Thyroid gland (tissue), 4 donors: ENCODE results near the gene SPACDR. TPM values are rescaled to one million over a fixed set of nuclear protein-coding genes. Genes with fewer than 3 reads are reported as not detected.

ENCODE experiments used
- DNase-seq, 2 donors: peaks; one replicate each; pipeline ENCODE4 v3.0.0-alpha.2; 2019
- H3K27ac ChIP-seq, 3 donors: fragments of 200-600 bp; sonication (generic); 1 replicate in 2 of 3; 2 replicates in 1 of 3; pipeline ENCODE4 v1.5.1; 2016 to 2019; ENCODE audit warnings: mild to moderate bottlenecking in 1 of 3, moderate library complexity in 1 of 3
- H3K27me3 ChIP-seq: fragments of 200-600 bp; sonication (generic); one replicate; pipeline ENCODE4 v1.5.1; 2019
- H3K36me3 ChIP-seq, 2 donors: fragments of 200-600 bp; sonication (generic); one replicate each; pipeline ENCODE4 v1.5.1; 2016 to 2019
- H3K4me1 ChIP-seq, 2 donors: fragments of 200-600 bp; sonication (generic); one replicate each; pipeline ENCODE4 v1.5.1; 2017 to 2019
- H3K4me3 ChIP-seq, 3 donors: fragments of 200-600 bp; sonication (generic); replicated peaks in 1 of 3; 1 replicate in 2 of 3; 2 replicates in 1 of 3; pipeline ENCODE4 v1.5.1; 2016; ENCODE audit warnings: mild to moderate bottlenecking in 1 of 3
- H3K9me3 ChIP-seq: fragments of 200-600 bp; sonication (generic); one replicate; pipeline ENCODE4 v1.5.1; 2017
- CTCF ChIP-seq, 6 experiments: fragments of 200-600 bp in 3 of 6; fragments of 450-650 bp in 3 of 6; sonication (generic) in 3 of 6; IDR thresholded peaks; one replicate each; pipeline ENCODE4 v1.5.1; 2016 to 2019; ENCODE audit warnings: antibody characterized with exemption in 6 of 6, mild to moderate bottlenecking in 2 of 6, inconsistent platforms in 1 of 6, moderate library complexity in 1 of 6
- POLR2A ChIP-seq, 2 donors: fragments of 450-650 bp; IDR thresholded peaks; one replicate each; pipeline ENCODE4 v1.6.1; 2017; ENCODE audit warnings: antibody characterized with exemption in 2 of 2, mild to moderate bottlenecking in 2 of 2, moderate library complexity in 1 of 2
- WGBS, 2 donors: methylation state at CpG; one replicate each; pipeline ENCODE4 v1.1.5; 2017; 5-methylcytosine and 5-hydroxymethylcytosine counted together
- intact Hi-C: fragments of 100-400 bp; cut with DNase I; formaldehyde crosslinking; loops from one replicate; pipeline ENCODE4 v1.15.1; 2023
- total RNA-seq, 4 donors: library from RNA; depleted of rRNA; stranded (reverse); fragments of >200 nt; gene quantifications; one replicate each; pipeline ENCODE4 v1.2.3, GENCODE V29; 2016

SPACDR gene
- total RNA-seq, 4 donors from 2014 or later, result 2.0 TPM; not detected in 3

- Histone ChIP-seq H3K36me3 (peaks cover 5% of the 10 kb centered on the region in 2 donors), H3K4me1 (peaks cover 25 to 46% of the 10 kb centered on the region in 2 donors), H3K27ac (peak overlapping the region in 2 of 3 donors; percentile 58 to 67), H3K27me3 (no peaks in the 10 kb centered on the region), H3K4me3 (no peak overlapping the region), H3K9me3 (no peaks in the 10 kb centered on the region)
- peak; percentile 91 for DNase-seq
- no peak for TF ChIP-seq POLR2A (IDR thresholded peaks at IDR 0.05)
- TF ChIP-seq CTCF (IDR thresholded peaks at IDR 0.05), result peak; percentile 86 to 96 (median 94)
- 23 to 27% methylated on average over 9 to 11 of the region's 13 CpGs for WGBS, 2 donors
- intact Hi-C loops, result loop anchor here (10.0 kb wide), 2 partner anchors 215 to 255 kb away; partner anchors contain the start of gene EPO
These were observed 5.4 kb upstream of the SPACDR start for GRCh38 chr7:100469227-100470044.

- peak overlapping the region in 1 of 3 donors; percentile 7 for H3K27ac ChIP-seq
- TF ChIP-seq CTCF (IDR thresholded peaks at IDR 0.05) (no peak), POLR2A (IDR thresholded peaks at IDR 0.05) (no peak)
- no peaks in the 10 kb centered on the region for H3K9me3 ChIP-seq
- no peaks in the 10 kb centered on the region for H3K27me3 ChIP-seq
- peak; percentile 51 to 78 for DNase-seq
- 59 to 64% methylated on average over 13 to 15 of the region's 22 CpGs for WGBS, 2 donors
- intact Hi-C loops, result loop anchor here (2.0 to 10.0 kb wide), 3 partner anchors 93 to 257 kb away; partner anchors contain the start of gene EPO
- no peak overlapping the region for H3K4me3 ChIP-seq
- peaks cover 18 to 39% of the 10 kb centered on the region in 2 donors for H3K4me1 ChIP-seq
- peaks cover 0 to 5% of the 10 kb centered on the region in 2 donors for H3K36me3 ChIP-seq
These were observed 3.7 kb upstream of the SPACDR start for GRCh38 chr7:100467638-100468373.

GRCh38 chr7:100466653-100467605 lies 2.9 kb upstream of the SPACDR start:
- peaks cover 18 to 32% of the 10 kb centered on the region in 2 donors for H3K4me1 ChIP-seq

More at GRCh38 chr7:100466653-100467605, 2.9 kb upstream of the SPACDR start:
- H3K36me3 ChIP-seq, result peaks cover 0 to 5% of the 10 kb centered on the region in 2 donors
- no peak for TF ChIP-seq POLR2A (IDR thresholded peaks at IDR 0.05)
- no peak for TF ChIP-seq CTCF (IDR thresholded peaks at IDR 0.05)
- intact Hi-C loops, result loop anchor here (2.0 to 10.0 kb wide), 3 partner anchors 94 to 258 kb away; partner anchors contain the start of gene EPO
- 63 to 68% methylated on average over 22 to 31 of the region's 32 CpGs for WGBS, 2 donors
- H3K9me3 ChIP-seq, result no peaks in the 10 kb centered on the region
- peak overlapping the region in 2 of 3 donors; percentile 50 to 80 for H3K27ac ChIP-seq
- no peak overlapping the region for H3K4me3 ChIP-seq
- H3K27me3 ChIP-seq, result no peaks in the 10 kb centered on the region
- DNase-seq, result peak; percentile 38 to 44
